Left ventricle myocardium inferior (tissue), 1 donor: ENCODE data around the gene DLAT. TPM values are rescaled to one million over a fixed set of nuclear protein-coding genes. Genes with fewer than 3 reads are reported as not detected.

Experiments
- DNase-seq: peaks from one replicate; pipeline ENCODE4 v3.0.0-alpha.2; 2020
- H3K27ac ChIP-seq: fragments of 200-600 bp; replicated peaks from 2 replicates; pipeline ENCODE4 v1.8.0; 2021
- H3K27me3 ChIP-seq: fragments of 200-600 bp; 2 replicates; pipeline ENCODE4 v1.8.0; 2021; ENCODE audit warnings: low read depth
- H3K36me3 ChIP-seq: fragments of 200-600 bp; 2 replicates; pipeline ENCODE4 v1.8.0; 2021
- H3K4me1 ChIP-seq: fragments of 200-600 bp; 2 replicates; pipeline ENCODE4 v1.8.0; 2021
- H3K4me3 ChIP-seq: fragments of 200-600 bp; 2 replicates; pipeline ENCODE4 v1.8.0; 2021; ENCODE audit warnings: mild to moderate bottlenecking, moderate library complexity
- H3K9me3 ChIP-seq: fragments of 200-600 bp; replicated peaks from 2 replicates; pipeline ENCODE4 v1.8.0; 2021
- intact Hi-C: fragments of 100-400 bp; cut with micrococcal nuclease; formaldehyde crosslinking; loops from one replicate; pipeline ENCODE4 v1.11.0; 2022
- total RNA-seq: library from RNA; stranded (reverse); fragmentation: NEBNext Ultra II Directional; extraction: Animal tissue kit (Norgen Biotek cat#: 25700); gene quantifications from one replicate; pipeline ENCODE4 v1.2.1, GENCODE V29; 2021
- TF ChIP-seq, protein P1 (sequence below): fragments of 200-600 bp; IDR thresholded peaks from 2 replicates; pipeline ENCODE4 v1.8.0; 2021; ENCODE audit warnings: antibody characterized with exemption, mild to moderate bottlenecking, borderline replicate concordance
- donor health status: DM: no; HTN: yes; CAD: no; lungs with severe emphysema.

DLAT gene
- total RNA-seq, 1 donor from 2014 or later = 176 TPM

DNA sequence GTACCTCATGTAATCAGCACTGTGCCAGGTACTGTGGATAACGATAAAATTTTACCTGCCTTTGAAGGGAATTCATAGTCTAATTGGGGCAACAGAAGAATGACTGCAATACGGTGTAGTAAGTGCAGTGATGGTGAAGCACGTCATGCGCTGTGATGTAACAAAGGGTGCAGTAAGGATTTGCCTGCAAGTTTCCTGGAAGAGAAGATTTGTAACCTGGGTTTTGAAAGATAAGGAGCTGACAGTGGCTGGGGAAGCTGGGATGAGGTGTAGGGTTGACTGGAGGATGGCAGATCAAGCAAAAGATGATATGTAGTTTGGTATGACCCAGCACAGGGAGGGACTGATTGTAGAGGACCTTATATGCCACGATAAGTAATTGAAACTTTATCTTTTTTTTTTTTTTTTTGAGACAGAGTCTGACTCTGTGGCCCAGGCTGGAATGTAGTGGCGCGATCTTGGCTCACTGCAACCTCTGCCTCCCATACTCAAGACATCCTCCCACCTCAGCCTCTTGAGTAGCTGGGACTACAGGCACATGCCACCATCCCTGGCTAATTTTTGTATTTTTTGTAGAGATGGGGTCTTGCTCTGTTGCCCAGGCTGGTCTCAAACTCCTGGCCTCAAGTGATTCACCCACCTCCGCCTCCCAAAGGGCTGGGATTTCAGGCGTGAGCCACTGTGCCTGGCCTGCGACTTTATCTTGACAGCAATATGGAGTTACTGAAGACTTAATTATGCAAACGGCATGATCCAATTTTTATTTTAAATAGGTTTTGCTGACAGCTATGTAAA is 72.7 kb downstream of the DLAT start:
- no peak overlapping the region for H3K27ac ChIP-seq
- intact Hi-C loops = no loop called here
- DNase-seq = no peak
- H3K4me1 ChIP-seq = peaks cover 6% of the 10 kb centered on the region
- TF ChIP-seq, protein P1, sequence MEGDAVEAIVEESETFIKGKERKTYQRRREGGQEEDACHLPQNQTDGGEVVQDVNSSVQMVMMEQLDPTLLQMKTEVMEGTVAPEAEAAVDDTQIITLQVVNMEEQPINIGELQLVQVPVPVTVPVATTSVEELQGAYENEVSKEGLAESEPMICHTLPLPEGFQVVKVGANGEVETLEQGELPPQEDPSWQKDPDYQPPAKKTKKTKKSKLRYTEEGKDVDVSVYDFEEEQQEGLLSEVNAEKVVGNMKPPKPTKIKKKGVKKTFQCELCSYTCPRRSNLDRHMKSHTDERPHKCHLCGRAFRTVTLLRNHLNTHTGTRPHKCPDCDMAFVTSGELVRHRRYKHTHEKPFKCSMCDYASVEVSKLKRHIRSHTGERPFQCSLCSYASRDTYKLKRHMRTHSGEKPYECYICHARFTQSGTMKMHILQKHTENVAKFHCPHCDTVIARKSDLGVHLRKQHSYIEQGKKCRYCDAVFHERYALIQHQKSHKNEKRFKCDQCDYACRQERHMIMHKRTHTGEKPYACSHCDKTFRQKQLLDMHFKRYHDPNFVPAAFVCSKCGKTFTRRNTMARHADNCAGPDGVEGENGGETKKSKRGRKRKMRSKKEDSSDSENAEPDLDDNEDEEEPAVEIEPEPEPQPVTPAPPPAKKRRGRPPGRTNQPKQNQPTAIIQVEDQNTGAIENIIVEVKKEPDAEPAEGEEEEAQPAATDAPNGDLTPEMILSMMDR = no peak
- no peaks in the 10 kb centered on the region for H3K27me3 ChIP-seq
- H3K9me3 ChIP-seq = no peaks in the 10 kb centered on the region
- no peak overlapping the region for H3K4me3 ChIP-seq
- peaks cover 54% of the 10 kb centered on the region for H3K36me3 ChIP-seq

DNA sequence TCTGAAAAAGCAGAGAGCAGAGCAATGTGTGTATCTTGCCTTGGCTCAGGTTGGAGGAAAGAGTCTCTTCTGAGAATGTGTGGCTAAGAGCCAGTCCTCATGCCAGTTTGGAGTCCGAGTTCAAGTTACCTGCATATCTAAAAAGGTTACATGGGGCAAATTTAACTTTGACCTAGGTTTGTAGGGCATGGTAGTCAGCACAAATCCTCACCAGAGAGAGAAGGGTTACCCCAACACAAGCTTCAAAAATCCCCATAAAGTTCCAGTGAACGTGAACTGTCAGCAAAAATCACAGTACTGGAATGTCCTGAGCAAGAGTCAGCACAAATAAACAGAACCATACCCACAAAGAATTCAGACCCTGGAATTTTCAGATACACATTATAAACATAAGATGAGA is 75.3 kb downstream of the DLAT start:
- Histone ChIP-seq H3K4me1 (peaks cover 6% of the 10 kb centered on the region), H3K27ac (no peak overlapping the region), H3K36me3 (peaks cover 28% of the 10 kb centered on the region), H3K9me3 (no peaks in the 10 kb centered on the region), H3K4me3 (no peak overlapping the region), H3K27me3 (no peaks in the 10 kb centered on the region)
- DNase-seq = no peak
- intact Hi-C loops = no loop called here
- TF ChIP-seq, protein P1 = no peak

DNA sequence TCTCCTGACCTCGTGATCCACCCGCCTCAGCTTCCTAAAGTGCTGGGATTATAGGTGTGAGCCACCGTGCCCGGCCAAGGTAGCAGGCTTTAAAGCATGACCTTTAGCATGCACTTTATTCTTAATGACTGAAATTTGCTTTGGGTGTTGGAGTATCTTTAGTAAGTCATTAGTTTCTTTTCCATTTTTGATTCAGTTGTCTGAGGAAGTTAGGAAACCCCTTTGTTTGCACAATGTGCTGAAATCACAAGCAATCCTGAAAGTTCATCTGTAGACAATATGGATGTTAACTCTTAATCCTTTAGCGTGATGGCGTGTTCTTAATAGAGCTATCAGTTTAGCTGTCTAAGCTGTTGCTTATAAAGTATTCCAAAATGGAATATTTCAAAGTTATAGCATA is 78.2 kb downstream of the DLAT start:
- peaks cover 6% of the 10 kb centered on the region for H3K4me1 ChIP-seq
- no peaks in the 10 kb centered on the region for H3K27me3 ChIP-seq
- H3K27ac ChIP-seq = no peak overlapping the region
- no peaks in the 10 kb centered on the region for H3K9me3 ChIP-seq
- no peak overlapping the region for H3K4me3 ChIP-seq
- H3K36me3 ChIP-seq = peaks cover 5% of the 10 kb centered on the region
- DNase-seq = no peak
- TF ChIP-seq, protein P1 = no peak
- intact Hi-C loops = no loop called here

DNA sequence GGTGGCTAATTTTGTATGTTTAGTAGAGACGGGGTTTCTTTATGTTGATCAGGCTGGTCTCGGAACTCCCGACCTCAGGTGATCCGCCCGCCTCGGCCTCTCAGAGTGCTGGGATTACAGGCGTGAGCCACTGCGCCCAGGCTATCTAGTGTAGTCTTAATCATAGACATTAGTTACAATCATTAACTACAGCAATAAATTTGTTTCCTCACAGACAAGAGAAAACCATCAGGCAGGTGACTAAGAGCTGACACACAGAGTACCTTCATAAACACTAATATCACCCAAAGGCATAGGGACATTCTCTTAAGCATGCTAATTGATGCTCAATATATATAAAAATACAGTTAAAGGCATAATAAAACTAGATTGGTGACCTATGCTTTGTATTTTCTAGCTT is 80.9 kb downstream of the DLAT start:
- Histone ChIP-seq H3K4me1 (no peaks in the 10 kb centered on the region), H3K9me3 (peaks cover 5% of the 10 kb centered on the region), H3K4me3 (no peak overlapping the region), H3K27ac (no peak overlapping the region), H3K27me3 (no peaks in the 10 kb centered on the region), H3K36me3 (peaks cover 5% of the 10 kb centered on the region)
- DNase-seq = no peak
- intact Hi-C loops = no loop called here
- TF ChIP-seq, protein P1 = no peak

Other genes with a start within 250 kb of the DLAT start
- gene ALG9, start 153.8 kb upstream of the DLAT start, total RNA-seq = 14.4 TPM
- gene FDXACB1, start 146.2 kb upstream of the DLAT start, total RNA-seq = 0.93 TPM
- 26.0 TPM for gene CFAP68, start 145.9 kb upstream of the DLAT start, total RNA-seq
- gene CRYAB, start 113.6 kb upstream of the DLAT start, total RNA-seq = 6,704 TPM
- gene HSPB2, start 112.7 kb upstream of the DLAT start, total RNA-seq = 36.5 TPM
- 1.2 TPM for gene C11orf52, start 106.5 kb upstream of the DLAT start, total RNA-seq
- gene DIXDC1, start 88.1 kb upstream of the DLAT start, total RNA-seq = 20.2 TPM
- gene PIH1D2, start 48.6 kb downstream of the DLAT start, total RNA-seq = 2.2 TPM
- 7.6 TPM for gene NKAPD1, start 48.9 kb downstream of the DLAT start, total RNA-seq
- gene TIMM8B, start 61.3 kb downstream of the DLAT start, total RNA-seq = 189 TPM
- 290 TPM for gene SDHD, start 61.5 kb downstream of the DLAT start, total RNA-seq
- gene IL18, start 138.7 kb downstream of the DLAT start, total RNA-seq = 1.6 TPM
- 0.22 TPM for gene TEX12, start 142.0 kb downstream of the DLAT start, total RNA-seq
- 169 TPM for gene BCO2, start 150.1 kb downstream of the DLAT start, total RNA-seq
- gene PTS, start 201.0 kb downstream of the DLAT start, total RNA-seq = 27.0 TPM
- not detected for gene PLET1, start 235.5 kb downstream of the DLAT start, total RNA-seq